ENCODE measurements around the gene PTPRG.

PTPRG gene

DNA sequence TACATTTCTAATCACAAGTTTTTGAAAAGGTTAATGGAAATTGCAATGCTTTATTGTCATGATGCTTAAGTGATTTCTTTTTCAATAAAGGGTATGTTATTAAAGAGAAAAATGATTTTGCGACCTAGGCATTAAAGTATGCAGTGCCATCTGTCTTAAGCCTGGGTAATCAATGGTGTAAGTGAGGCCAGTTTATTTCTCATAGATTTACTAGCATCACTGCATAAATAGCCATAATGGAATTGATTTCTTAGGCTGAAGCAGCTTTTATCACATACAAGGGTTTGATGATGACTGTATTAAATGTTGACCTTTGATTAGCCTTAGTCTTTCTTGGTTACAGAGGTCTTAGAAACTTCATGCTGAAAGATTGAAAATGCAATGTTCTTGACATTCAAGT is 464.5 kb downstream of the PTPRG start:
- Histone ChIP-seq H3K9ac (ENCODE audit: low read length) (no peak overlapping the region), H3K36me3 (replicated peaks; ENCODE audit: low read depth, low read length) (no peaks in the 10 kb centered on the region), H3K4me1 (ENCODE audit: low read length) (no peaks in the 10 kb centered on the region), H3K27ac (ENCODE audit: low read length) (no peak overlapping the region), H2AFZ (ENCODE audit: low read depth, low read length) (no peak overlapping the region), H3K79me2 (ENCODE audit: low read length) (no peaks in the 10 kb centered on the region), H3K27me3 (ENCODE audit: low read depth, low read length) (no peaks in the 10 kb centered on the region), H3K4me3 (ENCODE audit: low read length) (no peak overlapping the region), H3K4me2 (ENCODE audit: low read length) (no peak overlapping the region), H4K20me1 (ENCODE audit: insufficient read depth, low read length) (no peaks in the 10 kb centered on the region), H3K9me3 (ENCODE audit: insufficient read depth, low read length) (no peaks in the 10 kb centered on the region)
- TF ChIP-seq EZH2phosphoT487 (IDR thresholded peaks at IDR 0.05; ENCODE audit: low read depth), result no peak
- TF ChIP-seq, protein P1, sequence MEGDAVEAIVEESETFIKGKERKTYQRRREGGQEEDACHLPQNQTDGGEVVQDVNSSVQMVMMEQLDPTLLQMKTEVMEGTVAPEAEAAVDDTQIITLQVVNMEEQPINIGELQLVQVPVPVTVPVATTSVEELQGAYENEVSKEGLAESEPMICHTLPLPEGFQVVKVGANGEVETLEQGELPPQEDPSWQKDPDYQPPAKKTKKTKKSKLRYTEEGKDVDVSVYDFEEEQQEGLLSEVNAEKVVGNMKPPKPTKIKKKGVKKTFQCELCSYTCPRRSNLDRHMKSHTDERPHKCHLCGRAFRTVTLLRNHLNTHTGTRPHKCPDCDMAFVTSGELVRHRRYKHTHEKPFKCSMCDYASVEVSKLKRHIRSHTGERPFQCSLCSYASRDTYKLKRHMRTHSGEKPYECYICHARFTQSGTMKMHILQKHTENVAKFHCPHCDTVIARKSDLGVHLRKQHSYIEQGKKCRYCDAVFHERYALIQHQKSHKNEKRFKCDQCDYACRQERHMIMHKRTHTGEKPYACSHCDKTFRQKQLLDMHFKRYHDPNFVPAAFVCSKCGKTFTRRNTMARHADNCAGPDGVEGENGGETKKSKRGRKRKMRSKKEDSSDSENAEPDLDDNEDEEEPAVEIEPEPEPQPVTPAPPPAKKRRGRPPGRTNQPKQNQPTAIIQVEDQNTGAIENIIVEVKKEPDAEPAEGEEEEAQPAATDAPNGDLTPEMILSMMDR (IDR thresholded peaks at IDR 0.05; ENCODE audit: low read depth, low read length), result no peak

DNA sequence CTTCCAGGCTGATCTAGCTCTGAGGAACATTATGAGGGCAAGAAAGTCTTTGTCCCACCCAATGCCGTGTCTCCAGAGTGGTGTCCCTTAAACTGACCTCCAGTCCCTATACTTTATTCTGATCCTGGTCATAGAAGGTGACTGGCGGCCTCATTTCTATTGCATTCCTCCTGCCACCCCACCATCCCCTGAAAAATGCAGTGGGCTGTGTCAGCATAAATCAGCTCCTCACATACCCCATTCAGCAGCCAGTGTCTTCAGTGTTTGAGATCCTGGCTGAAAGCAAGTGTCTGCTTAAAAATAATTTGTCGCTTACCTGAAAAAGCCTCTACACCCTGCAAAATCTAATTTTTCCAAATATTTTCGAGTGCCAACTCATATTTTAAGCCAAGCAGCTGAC is 465.9 kb downstream of the PTPRG start:
- no peaks in the 10 kb centered on the region for H4K20me1 ChIP-seq (ENCODE audit: insufficient read depth, low read length)
- no peak for TF ChIP-seq EZH2phosphoT487 (IDR thresholded peaks at IDR 0.05; ENCODE audit: low read depth)
- TF ChIP-seq, protein P1 (IDR thresholded peaks at IDR 0.05; ENCODE audit: low read depth, low read length), result no peak
- H3K27ac ChIP-seq (ENCODE audit: low read length), result no peak overlapping the region
- no peak overlapping the region for H3K4me3 ChIP-seq (ENCODE audit: low read length)
- no peaks in the 10 kb centered on the region for H3K79me2 ChIP-seq (ENCODE audit: low read length)
- no peak overlapping the region for H3K4me2 ChIP-seq (ENCODE audit: low read length)
- H3K36me3 ChIP-seq (replicated peaks; ENCODE audit: low read depth, low read length), result no peaks in the 10 kb centered on the region
- H3K27me3 ChIP-seq (ENCODE audit: low read depth, low read length), result no peaks in the 10 kb centered on the region
- H3K4me1 ChIP-seq (ENCODE audit: low read length), result no peaks in the 10 kb centered on the region
- no peak overlapping the region for H2AFZ ChIP-seq (ENCODE audit: low read depth, low read length)
- no peaks in the 10 kb centered on the region for H3K9me3 ChIP-seq (ENCODE audit: insufficient read depth, low read length)
- H3K9ac ChIP-seq (ENCODE audit: low read length), result no peak overlapping the region

DNA sequence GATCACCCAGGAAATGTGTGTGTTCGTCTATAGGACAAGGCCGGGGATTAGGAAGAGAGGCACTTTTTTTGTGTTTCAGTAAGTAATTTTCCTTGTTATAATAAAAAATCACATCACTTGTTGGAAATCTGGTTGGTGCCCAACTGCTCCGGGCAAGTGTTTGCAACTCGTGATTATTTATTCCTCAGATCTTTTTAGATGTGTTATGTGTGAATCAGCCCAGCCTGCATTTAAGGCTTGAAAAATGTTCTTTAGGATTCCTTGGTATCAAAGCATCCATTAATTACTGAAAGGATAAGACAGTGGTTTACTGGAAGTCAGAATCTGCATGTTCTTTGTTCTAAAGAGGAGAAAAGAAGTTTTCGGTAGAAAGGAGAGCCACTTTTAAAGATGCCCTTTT is 466.4 kb downstream of the PTPRG start:
- TF ChIP-seq, protein P1 (IDR thresholded peaks at IDR 0.05; ENCODE audit: low read depth, low read length), result no peak
- no peak for TF ChIP-seq EZH2phosphoT487 (IDR thresholded peaks at IDR 0.05; ENCODE audit: low read depth)
- Histone ChIP-seq H2AFZ (ENCODE audit: low read depth, low read length) (no peak overlapping the region), H3K4me3 (ENCODE audit: low read length) (no peak overlapping the region)

DNA sequence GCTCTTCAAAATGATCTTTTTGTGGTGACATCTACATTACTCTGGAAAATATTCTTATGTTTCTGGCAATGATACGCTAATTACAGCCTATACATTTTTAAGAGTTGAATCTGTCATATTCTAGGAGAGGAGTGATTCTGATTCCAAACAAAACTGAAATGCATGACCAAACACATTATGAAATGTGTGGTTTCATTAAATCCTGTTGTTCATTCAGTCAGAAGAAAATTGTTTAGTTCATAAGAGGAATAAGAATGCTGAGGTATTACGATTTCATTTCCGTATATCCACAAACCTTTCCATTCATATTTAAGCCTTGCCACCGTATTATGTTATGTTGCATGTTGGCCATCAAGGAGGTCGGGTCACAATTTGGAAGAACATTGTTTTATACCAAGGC is 466.9 kb downstream of the PTPRG start:
- H3K27me3 ChIP-seq (ENCODE audit: low read depth, low read length), result no peaks in the 10 kb centered on the region
- no peaks in the 10 kb centered on the region for H3K79me2 ChIP-seq (ENCODE audit: low read length)
- no peak overlapping the region for H2AFZ ChIP-seq (ENCODE audit: low read depth, low read length)
- H3K9ac ChIP-seq (ENCODE audit: low read length), result no peak overlapping the region
- no peaks in the 10 kb centered on the region for H4K20me1 ChIP-seq (ENCODE audit: insufficient read depth, low read length)
- TF ChIP-seq EZH2phosphoT487 (IDR thresholded peaks at IDR 0.05; ENCODE audit: low read depth), result no peak
- TF ChIP-seq, protein P1 (IDR thresholded peaks at IDR 0.05; ENCODE audit: low read depth, low read length), result no peak
- no peaks in the 10 kb centered on the region for H3K36me3 ChIP-seq (replicated peaks; ENCODE audit: low read depth, low read length)
- H3K4me2 ChIP-seq (ENCODE audit: low read length), result no peak overlapping the region
- no peaks in the 10 kb centered on the region for H3K4me1 ChIP-seq (ENCODE audit: low read length)
- H3K9me3 ChIP-seq (ENCODE audit: insufficient read depth, low read length), result no peaks in the 10 kb centered on the region
- no peak overlapping the region for H3K4me3 ChIP-seq (ENCODE audit: low read length)
- H3K27ac ChIP-seq (ENCODE audit: low read length), result no peak overlapping the region

More for the DNA sequence above, 466.4 kb downstream of the PTPRG start:
- no peak overlapping the region for H3K27ac ChIP-seq (ENCODE audit: low read length)
- no peaks in the 10 kb centered on the region for H3K79me2 ChIP-seq (ENCODE audit: low read length)
- H4K20me1 ChIP-seq (ENCODE audit: insufficient read depth, low read length), result no peaks in the 10 kb centered on the region
- no peak overlapping the region for H3K4me2 ChIP-seq (ENCODE audit: low read length)
- no peaks in the 10 kb centered on the region for H3K4me1 ChIP-seq (ENCODE audit: low read length)
- no peak overlapping the region for H3K9ac ChIP-seq (ENCODE audit: low read length)
- H3K36me3 ChIP-seq (replicated peaks; ENCODE audit: low read depth, low read length), result no peaks in the 10 kb centered on the region
- no peaks in the 10 kb centered on the region for H3K9me3 ChIP-seq (ENCODE audit: insufficient read depth, low read length)
- no peaks in the 10 kb centered on the region for H3K27me3 ChIP-seq (ENCODE audit: low read depth, low read length)

Data from OCI-LY3 (cell line).